Middle frontal gyrus (tissue), 1 donor: ENCODE measurements around the gene SEC16A.

Experiments
- DNase-seq: peaks from one replicate; pipeline ENCODE4 v3.0.0-alpha.2; 2015; ENCODE audit warnings: low spot score; ENCODE audit errors: extremely low spot score

Gene SEC16A, protein sequence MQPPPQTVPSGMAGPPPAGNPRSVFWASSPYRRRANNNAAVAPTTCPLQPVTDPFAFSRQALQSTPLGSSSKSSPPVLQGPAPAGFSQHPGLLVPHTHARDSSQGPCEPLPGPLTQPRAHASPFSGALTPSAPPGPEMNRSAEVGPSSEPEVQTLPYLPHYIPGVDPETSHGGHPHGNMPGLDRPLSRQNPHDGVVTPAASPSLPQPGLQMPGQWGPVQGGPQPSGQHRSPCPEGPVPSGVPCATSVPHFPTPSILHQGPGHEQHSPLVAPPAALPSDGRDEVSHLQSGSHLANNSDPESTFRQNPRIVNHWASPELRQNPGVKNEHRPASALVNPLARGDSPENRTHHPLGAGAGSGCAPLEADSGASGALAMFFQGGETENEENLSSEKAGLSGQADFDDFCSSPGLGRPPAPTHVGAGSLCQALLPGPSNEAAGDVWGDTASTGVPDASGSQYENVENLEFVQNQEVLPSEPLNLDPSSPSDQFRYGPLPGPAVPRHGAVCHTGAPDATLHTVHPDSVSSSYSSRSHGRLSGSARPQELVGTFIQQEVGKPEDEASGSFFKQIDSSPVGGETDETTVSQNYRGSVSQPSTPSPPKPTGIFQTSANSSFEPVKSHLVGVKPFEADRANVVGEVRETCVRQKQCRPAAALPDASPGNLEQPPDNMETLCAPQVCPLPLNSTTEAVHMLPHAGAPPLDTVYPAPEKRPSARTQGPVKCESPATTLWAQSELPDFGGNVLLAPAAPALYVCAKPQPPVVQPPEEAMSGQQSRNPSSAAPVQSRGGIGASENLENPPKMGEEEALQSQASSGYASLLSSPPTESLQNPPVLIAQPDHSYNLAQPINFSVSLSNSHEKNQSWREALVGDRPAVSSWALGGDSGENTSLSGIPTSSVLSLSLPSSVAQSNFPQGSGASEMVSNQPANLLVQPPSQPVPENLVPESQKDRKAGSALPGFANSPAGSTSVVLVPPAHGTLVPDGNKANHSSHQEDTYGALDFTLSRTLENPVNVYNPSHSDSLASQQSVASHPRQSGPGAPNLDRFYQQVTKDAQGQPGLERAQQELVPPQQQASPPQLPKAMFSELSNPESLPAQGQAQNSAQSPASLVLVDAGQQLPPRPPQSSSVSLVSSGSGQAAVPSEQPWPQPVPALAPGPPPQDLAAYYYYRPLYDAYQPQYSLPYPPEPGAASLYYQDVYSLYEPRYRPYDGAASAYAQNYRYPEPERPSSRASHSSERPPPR (N-terminal part only)

DNA sequence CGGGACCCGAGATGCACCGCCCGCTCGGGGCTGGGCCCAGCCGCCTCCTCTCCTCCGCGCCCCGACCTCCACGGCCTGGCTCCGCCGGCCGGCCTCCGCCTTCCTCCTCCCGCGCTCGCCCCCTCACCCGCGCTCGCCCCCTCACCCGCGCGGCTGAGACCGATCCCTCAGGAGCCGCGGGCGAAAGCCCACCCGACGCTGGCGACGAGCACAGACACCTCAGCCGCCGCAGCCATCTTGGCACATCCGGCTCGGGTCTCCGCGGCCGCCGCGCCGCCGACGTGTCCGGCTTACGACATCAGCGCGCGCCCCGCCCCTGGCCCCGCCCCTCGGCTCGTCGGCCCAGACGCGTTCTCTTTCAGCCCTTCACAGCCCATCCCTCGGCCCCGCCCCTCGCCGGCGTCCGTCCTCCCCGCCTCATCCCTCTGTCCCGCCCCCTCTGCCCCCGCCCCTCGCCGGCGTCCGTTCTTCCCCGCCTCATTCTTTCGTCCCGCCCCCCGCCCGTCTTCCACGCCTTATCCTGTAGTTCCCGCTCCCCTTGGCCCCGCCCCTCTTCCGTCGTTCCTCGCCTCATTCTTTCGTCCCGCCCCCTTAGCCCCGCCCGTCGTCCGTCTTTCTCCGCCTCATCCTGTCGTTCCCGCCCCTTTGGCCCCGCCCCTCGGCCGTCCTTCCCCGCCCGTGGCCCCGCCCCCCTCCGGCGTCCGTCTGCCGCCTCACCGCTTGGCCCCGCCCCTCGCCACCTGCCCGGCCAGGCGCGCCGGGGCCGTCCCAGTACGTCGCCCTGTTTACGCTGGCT, at the start of gene SEC16A:
TSS of gene SEC16A (minus strand) at position 248 of the 796 bp plus-strand sequence. CDS start 5,425 bp downstream, outside the sequence.
- DNase-seq = peak; percentile 86

DNA sequence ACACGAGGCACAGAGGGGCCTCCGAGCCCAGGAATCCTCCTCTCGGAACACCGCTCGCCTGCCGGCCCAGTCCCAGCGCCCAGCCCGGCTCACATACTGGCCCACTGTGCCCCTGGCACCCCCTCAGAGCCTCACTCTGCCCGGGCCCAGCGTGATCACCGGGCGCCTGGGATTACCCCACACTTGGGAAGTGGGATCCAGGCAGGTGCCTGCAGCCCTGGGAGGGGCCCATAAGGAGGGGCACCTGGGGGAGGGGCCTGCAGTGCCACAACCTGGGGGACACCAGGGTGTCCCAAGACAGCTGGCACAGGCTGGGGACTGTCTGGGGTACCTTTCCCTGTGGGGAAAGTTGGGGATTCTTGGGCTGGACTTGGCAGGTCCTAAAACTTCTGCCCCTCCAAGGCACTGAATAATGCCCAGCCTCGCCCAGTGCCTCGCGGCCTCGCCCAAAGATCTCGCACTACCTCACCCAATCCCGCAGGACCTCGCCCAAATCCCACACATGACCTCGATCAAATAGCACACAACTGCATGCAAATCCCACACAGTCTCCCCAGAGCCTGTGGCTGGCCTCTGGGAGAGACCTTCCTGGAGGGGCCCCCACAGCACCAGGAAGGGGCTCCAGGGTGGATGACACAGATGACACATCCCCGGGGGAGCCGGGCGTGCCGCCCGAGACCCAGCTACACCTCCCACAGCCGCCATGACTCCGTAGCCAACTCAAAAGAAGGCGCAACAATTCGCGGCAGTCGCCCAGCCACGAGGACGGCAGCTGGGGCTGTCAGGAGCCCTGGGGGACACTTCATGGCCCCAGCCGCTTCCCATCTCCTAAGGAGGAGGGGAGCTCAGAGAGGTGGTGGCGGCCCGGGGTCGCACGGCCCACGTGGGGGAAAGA, 49.3 kb upstream of the SEC16A start:
- no peak for DNase-seq

DNA sequence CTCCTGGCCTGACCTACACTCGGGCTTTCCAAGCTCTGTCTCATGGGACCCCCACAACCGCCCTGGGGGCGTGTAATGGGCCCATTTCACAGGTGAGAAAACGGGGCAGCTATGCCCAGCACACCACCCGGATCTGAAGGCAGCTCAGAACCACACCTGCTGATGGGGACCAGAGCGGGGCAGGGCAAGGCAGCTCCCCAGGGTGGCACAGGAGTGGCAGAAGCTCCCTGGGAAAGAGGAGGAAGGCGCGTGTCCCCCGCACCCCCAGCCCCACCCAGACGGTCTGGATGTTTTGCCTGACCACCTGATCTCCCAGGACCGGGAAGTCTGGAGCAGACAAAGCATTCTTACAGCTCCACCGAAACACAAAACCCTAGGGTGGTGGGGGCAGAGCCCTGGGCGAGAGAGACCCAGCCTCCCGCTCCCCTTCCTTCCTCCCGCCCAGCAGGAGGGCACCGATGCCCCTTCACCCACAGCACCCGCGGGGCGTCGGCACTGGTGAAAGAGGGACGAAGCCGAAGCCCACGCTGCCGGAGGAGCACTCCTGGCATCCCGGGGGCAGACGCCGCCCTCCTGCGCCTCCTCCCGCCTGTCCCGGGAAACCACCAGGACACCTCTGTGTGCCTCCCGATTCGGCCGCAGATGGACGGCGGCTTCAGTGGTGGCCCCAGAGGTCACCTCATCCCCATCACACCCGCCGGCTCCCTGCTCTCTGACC, 48.5 kb upstream of the SEC16A start:
- DNase-seq = no peak

DNA sequence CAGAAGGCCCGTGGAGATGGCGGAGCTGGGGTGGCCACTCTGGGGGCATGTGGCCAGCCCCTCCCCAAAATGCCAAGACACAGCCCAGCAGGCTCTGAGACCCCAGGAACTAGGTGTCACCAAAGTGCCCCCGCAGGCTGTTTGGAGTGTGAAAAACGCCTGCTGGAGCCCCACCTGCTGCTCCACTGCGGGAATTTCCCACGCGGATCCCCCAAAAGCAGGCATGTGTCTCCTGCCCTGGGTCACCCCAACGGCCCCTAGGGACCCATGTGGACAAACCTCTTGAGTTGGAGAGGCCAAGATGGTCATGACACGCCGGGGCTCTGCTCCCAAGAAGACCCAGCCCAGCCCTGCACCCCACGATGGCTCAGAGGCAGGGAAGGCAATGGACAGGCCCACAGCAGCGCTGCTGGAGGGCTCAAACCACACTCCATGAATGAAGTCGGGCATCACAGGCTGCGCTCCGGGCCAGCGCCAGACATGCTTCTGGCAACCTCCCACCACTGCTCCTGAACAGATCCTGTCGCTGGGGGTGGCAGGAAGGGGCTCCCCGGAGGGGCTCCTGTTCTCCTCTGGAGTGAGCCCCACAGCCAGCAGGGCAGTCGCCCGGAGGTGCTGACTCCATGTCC, 47.7 kb upstream of the SEC16A start:
- DNase-seq = no peak

DNA sequence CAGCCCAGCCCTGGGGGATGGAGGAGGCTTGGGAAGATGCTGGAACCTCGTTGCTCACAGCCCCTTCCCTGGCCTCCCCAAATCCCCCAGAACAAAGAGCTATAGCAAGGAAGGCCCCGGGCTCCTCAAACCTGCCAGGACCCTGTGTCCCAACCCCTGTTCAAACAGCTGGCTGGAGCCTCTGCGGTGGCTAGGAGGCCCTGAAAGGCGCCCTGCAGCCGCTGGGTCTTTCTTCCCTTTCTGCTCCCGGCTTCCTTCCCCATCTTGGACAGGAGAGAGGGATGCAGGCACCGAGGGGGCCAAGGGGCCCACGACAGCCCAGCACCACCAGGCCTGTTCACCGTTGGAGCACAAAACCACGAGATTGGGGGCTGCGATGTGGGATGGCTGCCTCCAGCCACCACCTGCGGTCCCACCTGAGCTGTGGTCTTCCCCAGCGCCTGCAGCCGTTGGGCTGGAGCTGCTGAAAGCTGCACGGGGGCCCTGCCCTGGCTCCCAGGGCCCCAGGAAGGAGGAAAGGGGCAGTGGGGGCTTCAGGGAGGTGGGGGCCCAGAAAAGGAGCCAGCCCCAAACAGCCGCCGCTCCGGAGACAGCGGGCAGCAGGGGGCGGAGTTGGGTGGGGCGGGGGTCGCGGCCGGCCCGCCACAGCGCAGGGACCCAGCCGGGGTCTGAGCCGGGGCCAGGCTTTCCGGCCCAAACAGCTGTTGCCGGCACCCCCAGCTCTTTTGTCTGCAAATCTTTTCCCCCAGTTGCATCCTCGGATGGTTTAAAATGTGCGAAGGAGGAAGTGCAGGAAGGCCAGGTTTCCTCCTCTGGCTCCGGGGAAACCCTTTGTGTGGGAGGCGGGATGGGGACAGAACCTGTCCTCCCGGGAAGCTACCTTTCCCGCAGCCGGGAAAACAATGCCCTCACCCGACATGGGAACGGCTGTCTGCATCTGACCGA, 46.9 kb upstream of the SEC16A start:
- DNase-seq = no peak

DNA sequence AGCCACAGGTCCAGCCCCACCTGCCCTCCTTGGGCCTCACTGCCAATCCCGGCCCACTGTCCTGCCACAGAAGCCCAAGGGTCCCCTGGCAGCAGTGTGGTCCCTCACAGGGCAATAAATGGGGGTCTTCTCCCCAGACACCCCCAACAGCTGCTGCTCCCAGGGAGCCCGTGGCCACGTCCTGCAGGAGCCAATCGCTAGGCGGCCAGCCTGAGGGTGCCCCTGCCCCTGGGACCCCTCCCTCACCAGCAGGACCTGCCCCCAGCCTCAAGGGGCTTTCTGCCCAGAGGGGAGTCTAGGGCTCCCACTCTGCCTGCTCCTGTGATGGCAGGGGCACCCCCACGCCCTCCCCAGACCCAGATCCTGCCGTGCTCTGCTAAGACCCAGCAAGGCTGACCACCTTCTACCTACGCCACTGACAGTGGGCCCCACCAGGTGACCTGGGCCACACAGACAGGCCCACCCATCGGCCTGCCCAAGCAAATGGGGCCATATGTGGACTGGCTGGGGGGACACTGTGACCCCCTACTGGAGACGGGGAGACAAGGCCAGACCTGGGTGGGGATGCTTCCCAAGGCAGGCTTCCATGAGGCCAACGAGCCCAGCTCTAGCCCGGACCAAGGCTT, 46.0 kb upstream of the SEC16A start:
- no peak for DNase-seq

DNA sequence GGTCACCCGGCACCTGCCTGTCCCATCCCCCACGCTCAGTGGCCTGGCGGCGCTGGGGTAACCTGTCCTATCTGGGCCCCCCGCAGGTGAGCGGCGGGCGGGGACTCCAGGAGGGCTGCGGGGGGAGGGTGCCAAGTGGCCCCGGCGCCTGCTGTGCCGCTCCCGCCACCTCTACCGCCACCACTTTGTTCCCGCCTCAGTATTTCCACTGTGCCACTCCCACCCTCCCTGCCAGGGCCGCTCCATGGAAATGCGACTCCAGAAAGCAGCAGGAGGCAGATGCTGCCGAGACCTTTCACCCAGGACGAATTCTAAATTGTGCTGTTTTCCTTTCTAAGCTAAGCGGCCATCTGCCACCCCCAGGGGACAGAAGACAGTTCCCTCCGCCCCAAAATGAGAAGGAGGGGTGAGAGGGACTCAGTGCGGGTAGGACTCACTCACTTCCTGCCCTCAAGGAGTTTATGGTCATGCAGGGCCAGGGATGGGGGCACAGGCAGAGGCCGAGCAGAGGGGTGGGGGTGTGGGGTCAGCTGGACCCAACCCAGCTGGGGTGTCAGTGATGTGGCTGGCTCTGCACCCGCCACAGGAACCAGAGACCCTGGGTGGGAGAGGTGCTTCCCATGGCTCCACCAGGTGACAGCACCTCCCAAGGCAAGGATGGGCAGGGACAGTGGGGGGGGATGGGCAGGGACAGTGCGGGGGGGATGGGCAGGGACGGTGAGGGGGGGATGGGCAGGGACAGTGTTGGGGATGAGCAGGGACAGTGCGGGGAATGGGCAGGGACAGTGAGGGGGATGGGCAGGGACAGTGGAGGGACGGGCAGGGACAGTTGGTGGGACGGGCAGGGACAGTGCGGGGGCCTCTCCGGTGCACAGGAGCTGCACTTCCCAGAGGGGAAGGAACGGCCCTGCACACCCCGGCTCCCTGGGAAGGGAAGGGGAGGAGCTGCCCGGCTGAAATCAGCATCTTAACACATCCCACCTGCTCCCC, 45.2 kb upstream of the SEC16A start:
- DNase-seq = no peak

DNA sequence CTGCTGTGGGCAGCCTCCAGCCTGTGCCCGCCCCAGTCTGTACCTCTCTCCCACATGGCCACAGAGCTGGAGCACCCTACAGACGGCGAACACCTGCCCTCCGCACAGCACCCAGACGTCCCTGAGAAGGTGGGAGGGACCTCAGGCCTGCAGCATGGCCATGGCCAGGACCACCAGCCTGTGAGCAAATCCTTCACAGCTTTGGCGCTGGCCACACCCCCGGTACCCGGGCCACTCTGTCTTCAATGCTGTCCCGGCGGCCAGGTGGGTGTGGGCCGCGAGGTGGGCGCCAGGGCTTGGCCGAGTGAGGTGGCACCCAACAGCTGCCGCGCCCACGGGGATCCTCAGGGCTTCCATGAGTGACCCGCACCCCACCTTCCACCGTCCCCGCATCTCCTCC, 44.3 kb upstream of the SEC16A start:
- no peak for DNase-seq

DNA sequence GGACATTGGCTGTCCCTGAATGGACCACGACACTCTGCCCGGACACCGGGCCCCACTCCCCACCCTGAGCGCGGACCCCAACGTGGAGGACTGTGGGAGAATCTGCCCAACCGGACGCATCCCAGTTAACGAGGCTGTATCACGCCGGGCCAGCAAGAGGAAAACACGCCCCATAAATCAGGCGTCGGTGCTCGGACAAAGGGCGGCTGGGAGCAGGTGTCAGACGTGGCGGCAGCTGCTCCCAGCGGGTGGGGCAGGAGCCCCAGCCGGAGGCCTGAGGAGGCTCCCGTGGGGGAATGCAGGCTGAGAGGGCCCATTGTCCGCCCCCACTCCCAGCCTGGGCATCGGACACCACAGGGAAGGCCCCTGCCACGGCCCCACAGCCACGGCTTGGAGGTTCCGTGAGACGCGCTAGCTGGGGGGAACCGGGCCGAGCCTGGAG, 43.8 kb upstream of the SEC16A start:
- no peak for DNase-seq

DNA sequence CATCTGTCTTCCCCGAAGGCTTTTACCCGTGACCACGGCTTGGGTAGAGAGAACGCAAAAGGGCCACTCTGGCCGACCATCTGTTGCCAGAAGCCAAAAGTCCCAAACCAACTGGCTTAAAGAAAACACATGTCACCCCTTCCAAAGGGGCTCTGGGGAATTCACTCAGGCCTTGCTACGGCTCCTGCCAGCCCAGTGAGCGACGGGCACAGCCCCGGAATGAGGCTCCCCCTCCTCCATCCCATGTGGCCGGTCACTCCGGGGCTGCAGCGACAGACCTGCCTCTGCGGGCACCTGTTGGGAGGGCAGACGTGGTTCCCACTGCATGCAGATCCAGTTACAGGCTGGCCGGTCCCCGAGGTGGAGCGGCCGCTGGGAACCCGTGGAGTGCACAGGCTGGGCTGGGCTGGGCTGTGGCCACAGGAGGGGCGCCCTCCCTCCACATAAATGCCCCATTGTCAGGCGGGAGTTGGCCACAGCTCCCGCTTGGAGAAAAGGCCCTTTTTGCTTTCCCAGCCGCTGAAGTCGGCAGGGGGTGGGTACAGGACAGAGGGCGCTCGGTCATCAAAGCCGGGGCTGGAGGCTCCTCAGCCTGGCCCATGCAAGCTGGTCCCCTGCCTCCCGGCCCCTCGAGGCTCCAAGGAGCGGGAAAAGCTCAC, 43.1 kb upstream of the SEC16A start:
- DNase-seq = peak; percentile 85

DNA sequence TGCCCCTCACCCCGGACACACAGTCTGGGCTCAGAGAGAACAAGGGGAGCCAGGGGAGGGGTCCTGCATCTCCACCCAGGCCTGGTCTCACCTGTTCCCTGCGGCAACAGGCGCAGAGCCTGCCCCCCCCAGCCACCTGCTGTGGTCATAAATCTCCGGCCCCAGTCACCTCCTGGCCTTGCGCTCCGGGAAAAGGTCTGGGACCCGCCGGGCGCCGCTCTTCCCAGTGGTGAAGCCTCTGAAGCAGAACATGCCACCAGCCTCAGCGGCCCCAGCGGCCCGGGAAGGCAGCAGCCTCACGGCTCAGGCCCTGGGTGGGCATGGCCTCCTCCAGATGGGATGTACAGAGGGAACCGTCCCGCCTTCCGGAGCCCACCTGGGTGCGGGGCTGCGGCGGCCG, 42.4 kb upstream of the SEC16A start:
- DNase-seq = no peak

DNA sequence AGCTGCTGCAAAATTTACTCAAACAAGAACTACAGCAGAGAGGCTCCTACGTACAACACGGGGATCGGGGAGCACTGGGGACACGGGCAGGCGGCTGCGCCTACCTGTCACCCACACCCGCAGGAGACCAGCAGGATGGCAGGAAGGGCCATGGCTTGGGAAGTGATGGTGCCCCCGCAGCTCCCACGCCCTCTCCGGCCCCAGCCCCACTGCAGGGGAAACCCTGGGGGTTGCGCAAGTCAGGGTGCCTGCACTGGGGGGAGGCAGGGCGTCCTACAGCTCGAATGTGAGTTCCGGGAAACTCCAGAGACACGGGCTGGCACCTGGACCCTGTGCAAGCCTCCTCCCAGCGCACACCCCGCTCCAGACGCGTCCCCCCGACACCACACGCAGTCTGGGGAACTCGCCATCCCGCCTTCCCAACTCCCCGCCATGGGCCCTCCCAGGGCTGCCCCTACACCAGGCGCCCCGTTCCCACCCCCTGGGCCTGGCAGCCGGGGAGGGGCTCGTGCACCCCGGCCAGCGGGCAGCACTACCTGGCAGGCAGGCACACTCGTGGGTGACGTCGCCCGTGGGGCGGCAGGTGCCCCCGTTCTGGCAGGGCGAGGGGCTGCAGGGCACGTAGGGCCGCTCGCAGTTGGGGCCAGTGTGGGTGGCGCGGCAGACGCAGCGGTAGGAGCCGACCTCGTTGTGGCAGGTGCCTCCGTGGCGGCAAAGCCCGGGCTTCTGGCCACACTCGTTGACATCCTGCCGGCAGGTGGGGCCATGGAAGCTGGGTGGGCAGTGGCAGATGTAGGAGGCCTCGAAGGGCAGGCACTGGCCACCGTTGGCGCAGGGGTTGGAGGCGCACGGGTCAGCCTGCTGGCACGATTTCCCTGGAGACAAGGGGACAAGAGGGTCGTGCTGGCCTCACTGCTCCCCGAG, 39.7 kb upstream of the SEC16A start:
- DNase-seq = no peak

DNA sequence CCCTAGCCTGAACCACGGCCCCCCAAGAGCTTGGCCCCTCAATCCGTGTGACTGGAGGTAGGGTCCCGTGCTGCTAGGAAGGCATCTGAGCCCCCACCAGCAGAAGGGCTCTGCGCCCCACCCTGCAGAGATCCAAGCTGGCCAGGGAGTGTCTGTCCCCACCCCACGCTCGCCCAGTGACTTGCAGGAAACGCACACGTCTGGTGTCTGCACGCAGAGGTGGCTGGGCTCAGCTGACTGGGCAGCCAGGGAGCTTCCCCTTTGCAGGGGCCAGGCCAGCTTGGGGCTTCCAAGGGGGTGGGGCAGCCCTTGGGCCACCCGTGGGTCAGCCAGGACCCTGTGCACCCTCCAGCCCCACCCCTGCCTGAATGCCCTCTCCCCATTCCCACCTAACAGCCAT, 38.7 kb upstream of the SEC16A start:
- DNase-seq = no peak

DNA sequence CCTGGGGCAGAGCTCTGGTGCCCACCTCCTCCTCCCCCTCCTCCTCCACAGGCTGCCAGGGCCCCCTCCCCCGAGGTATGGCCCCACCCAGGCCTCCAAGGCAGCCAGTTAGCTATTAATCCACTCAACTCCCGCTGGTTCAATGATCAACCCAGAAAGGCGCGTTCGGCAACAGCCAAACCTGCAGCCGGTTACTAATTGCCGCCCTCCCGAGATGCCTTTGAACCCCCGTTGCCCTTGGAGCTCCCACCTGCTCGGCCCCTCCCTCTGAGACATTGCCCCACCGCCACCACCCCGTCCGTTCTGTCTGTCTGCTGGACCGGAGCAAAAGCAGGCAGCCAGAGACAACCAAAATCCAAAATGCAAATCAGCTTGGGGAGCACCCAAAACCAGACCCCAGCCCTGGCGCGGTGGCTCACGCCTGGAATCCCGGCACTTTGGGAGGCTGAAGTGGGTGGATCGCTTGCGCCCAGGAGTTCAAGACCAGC, 37.3 kb upstream of the SEC16A start:
- DNase-seq = no peak
